ENCODE data around the gene NMNAT3.

The NMNAT3 gene

GRCh38 chr3:139572847-139573672, 104.7 kb downstream of the NMNAT3 start:
- no peak for TF ChIP-seq CTCF (IDR thresholded peaks at IDR 0.05)
- H3K27ac ChIP-seq, result no peak overlapping the region

GRCh38 chr3:139571711-139572110, 106.1 kb downstream of the NMNAT3 start:
- H3K4me1 ChIP-seq (ENCODE audit: control insufficient read depth in 1 of 2, insufficient read depth in 1 of 2, low read depth in 1 of 2, low read length in 1 of 2), result peaks cover 8 to 13% of the 10 kb centered on the region in 2 experiments
- H3K9me3 ChIP-seq, result no peaks in the 10 kb centered on the region
- no peak overlapping the region for H3K27ac ChIP-seq
- no peaks in the 10 kb centered on the region for H3K36me3 ChIP-seq
- no peak overlapping the region for H3K4me3 ChIP-seq (ENCODE audit: low read depth in 1 of 2, low read length in 1 of 2)
- no peak for TF ChIP-seq CTCF (IDR thresholded peaks at IDR 0.05)
- no peaks in the 10 kb centered on the region for H3K27me3 ChIP-seq

More at GRCh38 chr3:139572847-139573672, 104.7 kb downstream of the NMNAT3 start:
- peaks cover 8 to 13% of the 10 kb centered on the region in 2 experiments for H3K4me1 ChIP-seq (ENCODE audit: control insufficient read depth in 1 of 2, insufficient read depth in 1 of 2, low read depth in 1 of 2, low read length in 1 of 2)
- H3K4me3 ChIP-seq (ENCODE audit: low read depth in 1 of 2, low read length in 1 of 2), result no peak overlapping the region
- H3K36me3 ChIP-seq, result no peaks in the 10 kb centered on the region
- no peaks in the 10 kb centered on the region for H3K27me3 ChIP-seq
- no peaks in the 10 kb centered on the region for H3K9me3 ChIP-seq

GRCh38 chr3:139564294-139564861, 113.4 kb downstream of the NMNAT3 start:
- Histone ChIP-seq H3K27ac (no peak overlapping the region), H3K27me3 (no peaks in the 10 kb centered on the region), H3K36me3 (no peaks in the 10 kb centered on the region), H3K4me3 (ENCODE audit: low read depth in 1 of 2, low read length in 1 of 2) (no peak overlapping the region), H3K9me3 (no peaks in the 10 kb centered on the region), H3K4me1 (ENCODE audit: control insufficient read depth in 1 of 2, insufficient read depth in 1 of 2, low read depth in 1 of 2, low read length in 1 of 2) (no peaks in the 10 kb centered on the region)
- no peak for TF ChIP-seq CTCF (IDR thresholded peaks at IDR 0.05)

GRCh38 chr3:139561959-139562676, 115.7 kb downstream of the NMNAT3 start:
- Histone ChIP-seq H3K27me3 (no peaks in the 10 kb centered on the region), H3K27ac (no peak overlapping the region), H3K4me1 (ENCODE audit: control insufficient read depth in 1 of 2, insufficient read depth in 1 of 2, low read depth in 1 of 2, low read length in 1 of 2) (no peaks in the 10 kb centered on the region), H3K4me3 (ENCODE audit: low read depth in 1 of 2, low read length in 1 of 2) (no peak overlapping the region), H3K36me3 (no peaks in the 10 kb centered on the region), H3K9me3 (no peaks in the 10 kb centered on the region)
- no peak for TF ChIP-seq CTCF (IDR thresholded peaks at IDR 0.05)

- H3K36me3 ChIP-seq, result no peaks in the 10 kb centered on the region
- no peak overlapping the region for H3K4me3 ChIP-seq (ENCODE audit: low read depth in 1 of 2, low read length in 1 of 2)
- H3K4me1 ChIP-seq (ENCODE audit: control insufficient read depth in 1 of 2, insufficient read depth in 1 of 2, low read depth in 1 of 2, low read length in 1 of 2), result no peaks in the 10 kb centered on the region
- no peak overlapping the region for H3K27ac ChIP-seq
- H3K9me3 ChIP-seq, result no peaks in the 10 kb centered on the region
- no peak for TF ChIP-seq CTCF (IDR thresholded peaks at IDR 0.05)
- H3K27me3 ChIP-seq, result no peaks in the 10 kb centered on the region
These were observed 116.4 kb downstream of the NMNAT3 start for GRCh38 chr3:139561255-139561817.
